ENCODE measurements around the gene ETV4. TPM values are rescaled to one million over a fixed set of nuclear protein-coding genes. Genes with fewer than 3 reads are reported as not detected.

ETV4 gene
- total and polyA plus RNA-seq, 2 of the 13 experiments (the other 11 are each of a cell fraction or from before 2014, with no cell fraction given), result 128 to 330 TPM

DNA sequence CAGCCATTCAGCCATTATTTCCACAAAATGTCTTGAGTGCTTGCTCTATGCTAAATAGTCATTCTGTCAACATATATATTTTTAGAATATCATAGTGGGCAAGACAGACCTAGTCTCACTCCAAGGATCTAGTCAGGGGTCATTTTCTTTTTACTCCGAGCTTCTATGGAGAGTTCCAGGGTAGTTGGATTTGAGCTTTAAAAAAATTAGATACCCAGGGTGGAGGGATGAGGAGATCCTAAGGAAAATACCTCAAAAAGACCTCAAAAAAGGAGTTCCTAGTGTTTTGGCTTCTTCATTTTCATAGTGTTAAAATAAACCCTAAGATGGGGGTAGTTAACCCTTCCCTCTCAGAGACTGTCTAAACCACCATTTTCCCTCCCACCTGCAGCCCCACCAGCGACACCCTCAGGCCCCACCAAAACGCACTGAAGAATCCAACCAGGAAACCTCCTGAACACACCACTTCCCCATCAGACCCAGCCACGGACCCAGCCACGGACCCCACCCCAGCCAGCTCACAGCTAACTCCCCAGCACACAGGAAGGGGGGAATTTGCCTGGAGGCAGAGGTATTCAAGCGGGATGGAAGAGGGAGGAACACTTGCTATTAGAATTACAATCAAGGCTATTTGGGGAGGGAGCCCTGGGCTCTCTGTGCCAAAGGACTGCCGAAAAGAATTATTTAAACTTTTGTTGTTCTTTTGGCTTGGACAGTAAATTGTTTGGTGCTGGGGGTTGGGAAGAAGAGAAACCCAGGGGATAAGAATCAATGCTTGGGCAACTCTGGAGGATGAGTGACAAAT is 2.2 kb downstream of the ETV4 start (continued):
- TF ChIP-seq, protein P1, sequence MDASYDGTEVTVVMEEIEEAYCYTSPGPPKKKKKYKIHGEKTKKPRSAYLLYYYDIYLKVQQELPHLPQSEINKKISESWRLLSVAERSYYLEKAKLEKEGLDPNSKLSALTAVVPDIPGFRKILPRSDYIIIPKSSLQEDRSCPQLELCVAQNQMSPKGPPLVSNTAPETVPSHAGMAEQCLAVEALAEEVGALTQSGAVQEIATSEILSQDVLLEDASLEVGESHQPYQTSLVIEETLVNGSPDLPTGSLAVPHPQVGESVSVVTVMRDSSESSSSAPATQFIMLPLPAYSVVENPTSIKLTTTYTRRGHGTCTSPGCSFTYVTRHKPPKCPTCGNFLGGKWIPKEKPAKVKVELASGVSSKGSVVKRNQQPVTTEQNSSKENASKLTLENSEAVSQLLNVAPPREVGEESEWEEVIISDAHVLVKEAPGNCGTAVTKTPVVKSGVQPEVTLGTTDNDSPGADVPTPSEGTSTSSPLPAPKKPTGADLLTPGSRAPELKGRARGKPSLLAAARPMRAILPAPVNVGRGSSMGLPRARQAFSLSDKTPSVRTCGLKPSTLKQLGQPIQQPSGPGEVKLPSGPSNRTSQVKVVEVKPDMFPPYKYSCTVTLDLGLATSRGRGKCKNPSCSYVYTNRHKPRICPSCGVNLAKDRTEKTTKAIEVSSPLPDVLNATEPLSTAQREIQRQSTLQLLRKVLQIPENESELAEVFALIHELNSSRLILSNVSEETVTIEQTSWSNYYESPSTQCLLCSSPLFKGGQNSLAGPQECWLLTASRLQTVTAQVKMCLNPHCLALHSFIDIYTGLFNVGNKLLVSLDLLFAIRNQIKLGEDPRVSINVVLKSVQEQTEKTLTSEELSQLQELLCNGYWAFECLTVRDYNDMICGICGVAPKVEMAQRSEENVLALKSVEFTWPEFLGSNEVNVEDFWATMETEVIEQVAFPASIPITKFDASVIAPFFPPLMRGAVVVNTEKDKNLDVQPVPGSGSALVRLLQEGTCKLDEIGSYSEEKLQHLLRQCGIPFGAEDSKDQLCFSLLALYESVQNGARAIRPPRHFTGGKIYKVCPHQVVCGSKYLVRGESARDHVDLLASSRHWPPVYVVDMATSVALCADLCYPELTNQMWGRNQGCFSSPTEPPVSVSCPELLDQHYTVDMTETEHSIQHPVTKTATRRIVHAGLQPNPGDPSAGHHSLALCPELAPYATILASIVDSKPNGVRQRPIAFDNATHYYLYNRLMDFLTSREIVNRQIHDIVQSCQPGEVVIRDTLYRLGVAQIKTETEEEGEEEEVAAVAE (CRISPR knock-in tag; IDR thresholded peaks at IDR 0.05; ENCODE audit: borderline replicate concordance), result 0 out of 2 replicates have a peak, but pooled peaks have one; percentile 20
- TF ChIP-seq ZNF234 (CRISPR knock-in tag; conservative IDR thresholded peaks at IDR 0.05) (no peak), ZBTB2 (CRISPR knock-in tag; IDR thresholded peaks at IDR 0.05; ENCODE audit: low read depth) (peak; percentile 18; the same call in 1 of the 2 replicates), SMAD1 (CRISPR knock-in tag; IDR thresholded peaks at IDR 0.05; ENCODE audit: borderline replicate concordance, low read depth) (no peak), UBTF (CRISPR knock-in tag; IDR thresholded peaks at IDR 0.05) (no peak; the same call in 1 of the 2 replicates), GABPA (IDR thresholded peaks at IDR 0.05; ENCODE audit: low read depth, low read length) (no peak), GABPA (CRISPR knock-in tag; IDR thresholded peaks at IDR 0.05; ENCODE audit: low read depth) (0 out of 2 replicates have a peak, but pooled peaks have one; percentile 2), ESRRA (CRISPR knock-in tag; IDR thresholded peaks at IDR 0.05; ENCODE audit: low read depth) (no peak)
- TF ChIP-seq, protein P2, sequence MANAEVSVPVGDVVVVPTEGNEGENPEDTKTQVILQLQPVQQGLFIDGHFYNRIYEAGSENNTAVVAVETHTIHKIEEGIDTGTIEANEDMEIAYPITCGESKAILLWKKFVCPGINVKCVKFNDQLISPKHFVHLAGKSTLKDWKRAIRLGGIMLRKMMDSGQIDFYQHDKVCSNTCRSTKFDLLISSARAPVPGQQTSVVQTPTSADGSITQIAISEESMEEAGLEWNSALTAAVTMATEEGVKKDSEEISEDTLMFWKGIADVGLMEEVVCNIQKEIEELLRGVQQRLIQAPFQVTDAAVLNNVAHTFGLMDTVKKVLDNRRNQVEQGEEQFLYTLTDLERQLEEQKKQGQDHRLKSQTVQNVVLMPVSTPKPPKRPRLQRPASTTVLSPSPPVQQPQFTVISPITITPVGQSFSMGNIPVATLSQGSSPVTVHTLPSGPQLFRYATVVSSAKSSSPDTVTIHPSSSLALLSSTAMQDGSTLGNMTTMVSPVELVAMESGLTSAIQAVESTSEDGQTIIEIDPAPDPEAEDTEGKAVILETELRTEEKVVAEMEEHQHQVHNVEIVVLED (CRISPR knock-in tag; IDR thresholded peaks at IDR 0.05; ENCODE audit: borderline replicate concordance), result peak; percentile 32; the same call in 1 of the 2 replicates
- TF ChIP-seq, protein P3, sequence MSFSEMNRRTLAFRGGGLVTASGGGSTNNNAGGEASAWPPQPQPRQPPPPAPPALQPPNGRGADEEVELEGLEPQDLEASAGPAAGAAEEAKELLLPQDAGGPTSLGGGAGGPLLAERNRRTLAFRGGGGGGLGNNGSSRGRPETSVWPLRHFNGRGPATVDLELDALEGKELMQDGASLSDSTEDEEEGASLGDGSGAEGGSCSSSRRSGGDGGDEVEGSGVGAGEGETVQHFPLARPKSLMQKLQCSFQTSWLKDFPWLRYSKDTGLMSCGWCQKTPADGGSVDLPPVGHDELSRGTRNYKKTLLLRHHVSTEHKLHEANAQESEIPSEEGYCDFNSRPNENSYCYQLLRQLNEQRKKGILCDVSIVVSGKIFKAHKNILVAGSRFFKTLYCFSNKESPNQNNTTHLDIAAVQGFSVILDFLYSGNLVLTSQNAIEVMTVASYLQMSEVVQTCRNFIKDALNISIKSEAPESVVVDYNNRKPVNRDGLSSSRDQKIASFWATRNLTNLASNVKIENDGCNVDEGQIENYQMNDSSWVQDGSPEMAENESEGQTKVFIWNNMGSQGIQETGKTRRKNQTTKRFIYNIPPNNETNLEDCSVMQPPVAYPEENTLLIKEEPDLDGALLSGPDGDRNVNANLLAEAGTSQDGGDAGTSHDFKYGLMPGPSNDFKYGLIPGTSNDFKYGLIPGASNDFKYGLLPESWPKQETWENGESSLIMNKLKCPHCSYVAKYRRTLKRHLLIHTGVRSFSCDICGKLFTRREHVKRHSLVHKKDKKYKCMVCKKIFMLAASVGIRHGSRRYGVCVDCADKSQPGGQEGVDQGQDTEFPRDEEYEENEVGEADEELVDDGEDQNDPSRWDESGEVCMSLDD (CRISPR knock-in tag; IDR thresholded peaks at IDR 0.05; ENCODE audit: borderline replicate concordance), result no peak
